ENCODE data around the gene CC2D2A. TPM values are rescaled to one million over a fixed set of nuclear protein-coding genes. Genes with fewer than 3 reads are reported as not detected.

Gene CC2D2A
- total and polyA plus RNA-seq, 2 of the 13 experiments (the other 11 are each of a cell fraction or from before 2014, with no cell fraction given), result 4.2 to 7.2 TPM

GRCh38 chr4:15451866-15452765 is 17.6 kb upstream of the CC2D2A start (continued):
- TF ChIP-seq CEBPG (CRISPR knock-in tag; IDR thresholded peaks at IDR 0.05) (no peak), FOXC1 (CRISPR knock-in tag; IDR thresholded peaks at IDR 0.05; ENCODE audit: borderline replicate concordance) (no peak), ZHX1 (CRISPR knock-in tag; IDR thresholded peaks at IDR 0.05; ENCODE audit: low read depth) (no peak), ZNF792 (CRISPR knock-in tag; IDR thresholded peaks at IDR 0.05) (no peak), SOX6 (IDR thresholded peaks at IDR 0.05) (no peak), SOX6 (CRISPR knock-in tag; IDR thresholded peaks at IDR 0.05) (no peak), HOXA9 (CRISPR knock-in tag; IDR thresholded peaks at IDR 0.05; ENCODE audit: borderline replicate concordance) (no peak), EHMT2 (IDR thresholded peaks at IDR 0.05; ENCODE audit: borderline replicate concordance, low read depth, low read length) (no peak), KLF6 (CRISPR knock-in tag; IDR thresholded peaks at IDR 0.05) (no peak), ZSCAN31 (CRISPR knock-in tag; IDR thresholded peaks at IDR 0.05; ENCODE audit: low read depth) (no peak), ZNF382 (CRISPR knock-in tag; IDR thresholded peaks at IDR 0.05; ENCODE audit: borderline replicate concordance) (no peak), ZNF768 (CRISPR knock-in tag; IDR thresholded peaks at IDR 0.05) (no peak)
- TF ChIP-seq, protein P1, sequence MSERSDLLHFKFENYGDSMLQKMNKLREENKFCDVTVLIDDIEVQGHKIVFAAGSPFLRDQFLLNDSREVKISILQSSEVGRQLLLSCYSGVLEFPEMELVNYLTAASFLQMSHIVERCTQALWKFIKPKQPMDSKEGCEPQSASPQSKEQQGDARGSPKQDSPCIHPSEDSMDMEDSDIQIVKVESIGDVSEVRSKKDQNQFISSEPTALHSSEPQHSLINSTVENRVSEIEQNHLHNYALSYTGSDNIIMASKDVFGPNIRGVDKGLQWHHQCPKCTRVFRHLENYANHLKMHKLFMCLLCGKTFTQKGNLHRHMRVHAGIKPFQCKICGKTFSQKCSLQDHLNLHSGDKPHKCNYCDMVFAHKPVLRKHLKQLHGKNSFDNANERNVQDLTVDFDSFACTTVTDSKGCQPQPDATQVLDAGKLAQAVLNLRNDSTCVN (CRISPR knock-in tag; IDR thresholded peaks at IDR 0.05; ENCODE audit: borderline replicate concordance), result no peak
